CD14-positive monocyte (primary cell): ENCODE data around the gene NEUROD1. TPM values are rescaled to one million over a fixed set of nuclear protein-coding genes. Genes with fewer than 3 reads are reported as not detected.

Source experiments
- DNase-seq, 3 donors: peaks; one replicate each; pipeline ENCODE4 v3.0.0-alpha.2; 2011 to 2022
- H2AFZ ChIP-seq: 2 replicates; pipeline ENCODE4 v1.6.0; 2012; ENCODE audit warnings: mild to moderate bottlenecking, low read depth, low read length, inconsistent platforms; ENCODE audit not compliant: insufficient read depth, poor library complexity, severe bottlenecking
- H3K27ac ChIP-seq, 2 donors: 1 replicate in 1 of 2; 2 replicates in 1 of 2; pipeline ENCODE4 v1.5.1; 2012 to 2013; ENCODE audit warnings: low read length in 2 of 2, control low read depth in 1 of 2, inconsistent platforms in 1 of 2, low read depth in 1 of 2, mild to moderate bottlenecking in 1 of 2
- H3K27me3 ChIP-seq, 2 donors: one replicate each; pipeline versions ENCODE4 v1.6.0 to v1.6.1; 2011 to 2013; ENCODE audit warnings: low read length in 2 of 2; ENCODE audit not compliant: control insufficient read depth in 2 of 2, insufficient read depth in 2 of 2
- H3K36me3 ChIP-seq, 2 donors: replicated peaks in 1 of 2; 1 replicate in 1 of 2; 2 replicates in 1 of 2; pipeline versions ENCODE4 v1.5.1 to v1.6.1; 2012 to 2013; ENCODE audit warnings: low read length in 2 of 2, control low read depth in 1 of 2, inconsistent platforms in 1 of 2, mild to moderate bottlenecking in 1 of 2; ENCODE audit not compliant: insufficient read depth in 2 of 2, control insufficient read depth in 1 of 2
- H3K4me1 ChIP-seq, 2 donors: 1 replicate in 1 of 2; 2 replicates in 1 of 2; pipeline versions ENCODE4 v1.5.1 to v1.6.1; 2012 to 2013; ENCODE audit warnings: low read length in 2 of 2, control low read depth in 1 of 2, inconsistent platforms in 1 of 2, mild to moderate bottlenecking in 1 of 2, moderate library complexity in 1 of 2; ENCODE audit not compliant: insufficient read depth in 2 of 2, control insufficient read depth in 1 of 2
- H3K4me2 ChIP-seq: replicated peaks from 2 replicates; pipeline ENCODE3; 2012; ENCODE audit warnings: low read length, moderate library complexity, mild to moderate bottlenecking; ENCODE audit not compliant: poor library complexity, severe bottlenecking; ENCODE audit errors: extremely low read depth
- H3K4me3 ChIP-seq, 3 experiments: fragments of 200-600 bp in 1 of 3; sonication (generic) in 1 of 3; replicated peaks in 1 of 3; 1 replicate in 2 of 3; 2 replicates in 1 of 3; pipeline ENCODE4 v1.5.1; 2011 to 2013; ENCODE audit warnings: low read length in 3 of 3, mild to moderate bottlenecking in 3 of 3, control low read depth in 2 of 3, low read depth in 2 of 3, inconsistent platforms in 1 of 3, moderate library complexity in 1 of 3
- H3K79me2 ChIP-seq: 2 replicates; pipeline ENCODE4 v1.6.0; 2012; ENCODE audit warnings: mild to moderate bottlenecking, control low read depth, inconsistent platforms, low read length, moderate library complexity; ENCODE audit not compliant: insufficient read depth
- H3K9ac ChIP-seq: 2 replicates; pipeline ENCODE4 v1.6.0; 2017; ENCODE audit warnings: low read length, mild to moderate bottlenecking; ENCODE audit not compliant: insufficient read depth, poor library complexity, severe bottlenecking
- H3K9me3 ChIP-seq, 2 donors: replicated peaks in 1 of 2; 1 replicate in 1 of 2; 2 replicates in 1 of 2; pipeline versions ENCODE4 v1.5.1 to v1.6.1; 2012 to 2013; ENCODE audit warnings: low read length in 2 of 2, control low read depth in 1 of 2; ENCODE audit not compliant: control insufficient read depth in 1 of 2, insufficient read depth in 1 of 2
- H4K20me1 ChIP-seq: 2 replicates; pipeline ENCODE4 v1.6.0; 2012; ENCODE audit warnings: mild to moderate bottlenecking, low read length, control low read depth, moderate library complexity; ENCODE audit not compliant: insufficient read depth
- H3K27ac Mint-ChIP-seq, 7 donors: one replicate each; pipeline ENCODE4 v1.8.0; 2020; ENCODE audit warnings: mild to moderate bottlenecking in 7 of 7, mixed read lengths in 7 of 7, moderate library complexity in 6 of 7, inconsistent platforms in 2 of 7
- H3K27me3 Mint-ChIP-seq, 3 donors: one replicate each; pipeline ENCODE4 v1.8.0; 2021 to 2022; ENCODE audit warnings: low read depth in 3 of 3, mild to moderate bottlenecking in 3 of 3, mixed read lengths in 3 of 3, moderate library complexity in 3 of 3, inconsistent platforms in 1 of 3
- H3K36me3 Mint-ChIP-seq, 2 donors: one replicate each; pipeline ENCODE4 v1.8.0; 2020; ENCODE audit warnings: mixed read lengths in 2 of 2, inconsistent platforms in 1 of 2, mild to moderate bottlenecking in 1 of 2
- H3K4me1 Mint-ChIP-seq: one replicate; pipeline ENCODE4 v1.8.0; 2020; ENCODE audit warnings: mild to moderate bottlenecking, mixed read lengths
- H3K4me3 Mint-ChIP-seq, 2 donors: one replicate each; pipeline ENCODE4 v1.8.0; 2020; ENCODE audit warnings: mild to moderate bottlenecking in 2 of 2, mixed read lengths in 2 of 2, moderate library complexity in 1 of 2
- H3K9me3 Mint-ChIP-seq, 7 donors: one replicate each; pipeline ENCODE4 v1.8.0; 2020 to 2022; ENCODE audit warnings: mixed read lengths in 7 of 7, mild to moderate bottlenecking in 6 of 7, moderate library complexity in 6 of 7, inconsistent platforms in 2 of 7
- CTCF ChIP-seq: fragments of 200-600 bp; IDR thresholded peaks from one replicate; pipeline ENCODE4 v1.8.0; 2022; ENCODE audit warnings: antibody characterized with exemption, mild to moderate bottlenecking
- WGBS: methylation state at CpG from one replicate; pipeline ENCODE4 v1.1.5; 2013; ENCODE audit warnings: missing lambda C conversion rate; ENCODE audit not compliant: insufficient coverage; 5-methylcytosine and 5-hydroxymethylcytosine counted together
- intact Hi-C, 2 donors: fragments of 100-400 bp; cut with micrococcal nuclease; formaldehyde crosslinking; loops; one replicate each; pipeline versions ENCODE4 v1.15.0 to v1.15.1; 2023
- polyA plus RNA-seq, 3 donors: library from polyadenylated mRNA; depleted of rRNA in 1 of 3; unstranded in 2 of 3; stranded (reverse) in 1 of 3; fragments of 300-500 nt in 2 of 3; fragments of >200 nt in 1 of 3; fragmentation: Illumina TruSeq in 2 of 3; gene quantifications; 1 replicate in 2 of 3; 2 replicates in 1 of 3; pipeline ENCODE4 v1.2.3, GENCODE V29; 2012 to 2021

The NEUROD1 gene
- polyA plus RNA-seq, 3 donors: not detected

GRCh38 chr2:181698223-181698622, 17.9 kb upstream of the NEUROD1 start:
- peaks cover 18 to 24% of the 10 kb centered on the region in 2 donors for H3K4me1 ChIP-seq
- no peak for TF ChIP-seq CTCF
- H3K4me2 ChIP-seq: peak overlapping the region; percentile 66
- Mint-ChIP-seq H3K4me3 (peak overlapping the region in 1 of 2 donors; percentile 69), H3K27ac (peak overlapping the region in 6 of 7 donors; percentile 9 to 83 (median 74)), H3K4me1 (peaks cover 26% of the 10 kb centered on the region), H3K27me3 (peaks cover 0 to 10% (median 0%) of the 10 kb centered on the region in 3 donors), H3K9me3 (peaks cover 2 to 18% (median 12%) of the 10 kb centered on the region in 7 donors), H3K36me3 (peaks cover 0 to 4% of the 10 kb centered on the region in 2 donors)
- no peak overlapping the region for H3K9ac ChIP-seq
- H3K9me3 ChIP-seq: peaks cover 2 to 7% of the 10 kb centered on the region in 2 donors
- H3K79me2 ChIP-seq: no peaks in the 10 kb centered on the region
- intact Hi-C loops: no loop called here
- H3K27me3 ChIP-seq: no peaks in the 10 kb centered on the region
- H3K4me3 ChIP-seq: peak overlapping the region in 1 of 3 experiments; percentile 59
- 100% methylated on average over 1 of the region's 1 CpG for WGBS
- no peaks in the 10 kb centered on the region for H4K20me1 ChIP-seq
- no peak for DNase-seq
- H3K36me3 ChIP-seq: no peaks in the 10 kb centered on the region
- H2AFZ ChIP-seq: peak overlapping the region; percentile 18
- peak overlapping the region in 1 of 2 donors; percentile 67 for H3K27ac ChIP-seq

GRCh38 chr2:181697571-181697970, 17.3 kb upstream of the NEUROD1 start:
- Mint-ChIP-seq H3K27ac (peak overlapping the region; percentile 9 to 83 (median 75)), H3K4me1 (peaks cover 26% of the 10 kb centered on the region), H3K4me3 (peak overlapping the region in 1 of 2 donors; percentile 69), H3K9me3 (peaks cover 2 to 14% (median 8%) of the 10 kb centered on the region in 7 donors), H3K27me3 (peaks cover 0 to 8% (median 0%) of the 10 kb centered on the region in 3 donors), H3K36me3 (peaks cover 0 to 4% of the 10 kb centered on the region in 2 donors)
- Histone ChIP-seq H3K27me3 (no peaks in the 10 kb centered on the region), H3K79me2 (no peaks in the 10 kb centered on the region), H3K27ac (peak overlapping the region in 1 of 2 donors; percentile 67), H3K9ac (no peak overlapping the region), H2AFZ (peak overlapping the region; percentile 18), H4K20me1 (no peaks in the 10 kb centered on the region), H3K36me3 (no peaks in the 10 kb centered on the region), H3K4me1 (peaks cover 18 to 24% of the 10 kb centered on the region in 2 donors), H3K4me3 (peak overlapping the region in 1 of 3 experiments; percentile 59), H3K4me2 (peak overlapping the region; percentile 66), H3K9me3 (peaks cover 0 to 6% of the 10 kb centered on the region in 2 donors)
- intact Hi-C loops: no loop called here
- TF ChIP-seq CTCF: no peak
- 83% methylated on average over 1 of the region's 1 CpG for WGBS
- peak; percentile 33 to 46 (median 39) for DNase-seq
